H9 (cell line): Measurements from ENCODE around the gene NDRG4. TPM values are rescaled to one million over a fixed set of nuclear protein-coding genes. Genes with fewer than 3 reads are reported as not detected.

Experiments
- DNase-seq: peaks from one replicate; pipeline ENCODE4 v3.0.0-alpha.2; 2017
- H2AFZ ChIP-seq: one replicate; pipeline ENCODE4 v1.6.1; 2013; ENCODE audit warnings: mild to moderate bottlenecking, low read length, control low read depth, moderate library complexity
- H2AK5ac ChIP-seq: 2 replicates; pipeline ENCODE4 v1.6.1; 2013; ENCODE audit warnings: low read length, control low read depth, mixed read lengths; ENCODE audit not compliant: insufficient read length
- H2BK120ac ChIP-seq: one replicate; pipeline ENCODE4 v1.6.1; 2013; ENCODE audit warnings: low read depth, mild to moderate bottlenecking, low read length, control low read depth, inconsistent platforms; ENCODE audit not compliant: poor library complexity, severe bottlenecking
- H2BK12ac ChIP-seq: 2 replicates; pipeline ENCODE4 v1.6.1; 2013; ENCODE audit warnings: low read length, control low read depth, mixed read lengths, low read depth; ENCODE audit not compliant: insufficient read length
- H2BK15ac ChIP-seq: 2 replicates; pipeline ENCODE4 v1.6.1; 2013; ENCODE audit warnings: low read depth, low read length, control low read depth
- H2BK20ac ChIP-seq: one replicate; pipeline ENCODE4 v1.6.1; 2013; ENCODE audit warnings: low read depth, mild to moderate bottlenecking, low read length, control low read depth, inconsistent platforms; ENCODE audit not compliant: poor library complexity, severe bottlenecking
- H2BK5ac ChIP-seq: 2 replicates; pipeline ENCODE4 v1.6.1; 2013; ENCODE audit warnings: low read length, control low read depth, mixed read lengths; ENCODE audit not compliant: insufficient read length
- H3K14ac ChIP-seq: 2 replicates; pipeline ENCODE4 v1.6.1; 2013; ENCODE audit warnings: low read length, control low read depth; ENCODE audit not compliant: insufficient read depth
- H3K18ac ChIP-seq: 2 replicates; pipeline ENCODE4 v1.6.1; 2013; ENCODE audit warnings: low read depth, mild to moderate bottlenecking, mixed read lengths, low read length, control low read depth; ENCODE audit not compliant: insufficient read length
- H3K23ac ChIP-seq: 2 replicates; pipeline ENCODE4 v1.6.1; 2013; ENCODE audit warnings: low read length, control low read depth, mixed read lengths, low read depth; ENCODE audit not compliant: insufficient read length
- H3K23me2 ChIP-seq: 2 replicates; pipeline ENCODE4 v1.6.1; 2013; ENCODE audit warnings: low read depth, mild to moderate bottlenecking, mixed read lengths, low read length, control low read depth; ENCODE audit not compliant: insufficient read length, poor library complexity, severe bottlenecking
- H3K27ac ChIP-seq: 2 replicates; pipeline ENCODE4 v1.5.1; 2013; ENCODE audit warnings: low read length, control low read depth, mixed read lengths, low read depth; ENCODE audit not compliant: insufficient read length
- H3K27me3 ChIP-seq: 2 replicates; pipeline ENCODE4 v1.6.1; 2013; ENCODE audit warnings: low read length, control low read depth, inconsistent platforms; ENCODE audit not compliant: insufficient read depth
- H3K4ac ChIP-seq: 2 replicates; pipeline ENCODE4 v1.6.1; 2013; ENCODE audit warnings: low read depth, mild to moderate bottlenecking, control low read depth, inconsistent platforms, low read length, moderate library complexity
- H3K4me1 ChIP-seq: 2 replicates; pipeline ENCODE4 v1.6.1; 2013; ENCODE audit warnings: low read length, control low read depth, inconsistent platforms; ENCODE audit not compliant: insufficient read depth
- H3K4me2 ChIP-seq: 2 replicates; pipeline ENCODE4 v1.6.1; 2013; ENCODE audit warnings: low read length, control low read depth, mixed read lengths; ENCODE audit not compliant: insufficient read length, insufficient read depth
- H3K56ac ChIP-seq: 2 replicates; pipeline ENCODE4 v1.6.1; 2013; ENCODE audit warnings: low read depth, mild to moderate bottlenecking, mixed read lengths, low read length, control low read depth; ENCODE audit not compliant: insufficient read length
- H3K79me1 ChIP-seq: 2 replicates; pipeline ENCODE4 v1.6.1; 2013; ENCODE audit warnings: low read depth, mild to moderate bottlenecking, moderate library complexity, low read length, control low read depth, inconsistent platforms; ENCODE audit not compliant: insufficient read depth, poor library complexity, severe bottlenecking
- H3K79me2 ChIP-seq: 2 replicates; pipeline ENCODE4 v1.6.1; 2013; ENCODE audit warnings: low read length, control low read depth, inconsistent platforms; ENCODE audit not compliant: insufficient read depth
- H3K9ac ChIP-seq: 2 replicates; pipeline ENCODE4 v1.6.1; 2013; ENCODE audit warnings: low read length, control low read depth, mixed read lengths; ENCODE audit not compliant: insufficient read length; ENCODE audit errors: extremely low read depth
- H3K9me3 ChIP-seq: one replicate; pipeline ENCODE4 v1.6.1; 2013; ENCODE audit warnings: low read depth, low read length, inconsistent platforms; ENCODE audit not compliant: control insufficient read depth
- H3T11ph ChIP-seq: one replicate; pipeline ENCODE4 v1.6.1; 2013; ENCODE audit warnings: mild to moderate bottlenecking, low read length, control low read depth, inconsistent platforms
- H4K20me1 ChIP-seq: one replicate; pipeline ENCODE4 v1.6.1; 2013; ENCODE audit not compliant: control insufficient read depth, insufficient read length, insufficient read depth
- H4K5ac ChIP-seq: 2 replicates; pipeline ENCODE4 v1.6.1; 2013; ENCODE audit warnings: low read depth, mild to moderate bottlenecking, mixed read lengths, low read length, control low read depth; ENCODE audit not compliant: insufficient read length
- H4K8ac ChIP-seq: replicated peaks from 2 replicates; pipeline ENCODE4 v1.6.1; 2013; ENCODE audit warnings: low read length, control low read depth, mixed read lengths, low read depth; ENCODE audit not compliant: insufficient read length
- H4K91ac ChIP-seq: 2 replicates; pipeline ENCODE4 v1.6.1; 2013; ENCODE audit warnings: low read depth, mild to moderate bottlenecking, moderate library complexity, mixed read lengths, low read length, control low read depth; ENCODE audit not compliant: insufficient read length
- H3K27ac Mint-ChIP-seq, 3 experiments: 2 replicates in 2 of 3; 3 replicates in 1 of 3; pipeline ENCODE4 v1.8.0; 2020 to 2021; ENCODE audit warnings: mixed read lengths in 3 of 3, mild to moderate bottlenecking in 1 of 3, moderate library complexity in 1 of 3
- H3K27me3 Mint-ChIP-seq: 2 replicates; pipeline ENCODE4 v1.8.0; 2021; ENCODE audit warnings: low read depth, mild to moderate bottlenecking, moderate library complexity, mixed read lengths
- H3K36me3 Mint-ChIP-seq, 3 experiments: 2 replicates in 2 of 3; 3 replicates in 1 of 3; pipeline ENCODE4 v1.8.0; 2020 to 2021; ENCODE audit warnings: low read depth in 3 of 3, mixed read lengths in 3 of 3; ENCODE audit not compliant: insufficient read depth in 1 of 3
- H3K4me1 Mint-ChIP-seq, 2 experiments: 2 replicates each; pipeline ENCODE4 v1.8.0; 2020; ENCODE audit warnings: mixed read lengths in 2 of 2
- H3K4me3 Mint-ChIP-seq, 2 experiments: 2 replicates in 1 of 2; 3 replicates in 1 of 2; pipeline ENCODE4 v1.8.0; 2020 to 2021; ENCODE audit warnings: mild to moderate bottlenecking in 2 of 2, mixed read lengths in 2 of 2, moderate library complexity in 1 of 2
- H3K9me3 Mint-ChIP-seq, 2 experiments: 2 replicates in 1 of 2; 3 replicates in 1 of 2; pipeline ENCODE4 v1.8.0; 2020; ENCODE audit warnings: mild to moderate bottlenecking in 2 of 2, mixed read lengths in 2 of 2, moderate library complexity in 1 of 2
- WGBS: extraction: QIAGEN DNeasy Blood & Tissue Kit; methylation state at CpG from one replicate; pipeline ENCODE4 v1.1.7; 2013; ENCODE audit warnings: missing lambda C conversion rate, low lambda C conversion rate, mixed read lengths; ENCODE audit not compliant: insufficient read length; ENCODE audit errors: extremely low coverage; 5-methylcytosine and 5-hydroxymethylcytosine counted together
- total RNA-seq: library from RNA; stranded (reverse); gene quantifications from 2 replicates; pipeline ENCODE4 v1.2.1, GENCODE V29; 2021
- TF ChIP-seq, protein P1 (sequence below): fragments of 200-600 bp; sonication (generic); conservative IDR thresholded peaks from 3 replicates; pipeline ENCODE4 v1.8.0; 2021; ENCODE audit warnings: antibody characterized with exemption, mild to moderate bottlenecking

NDRG4 gene
- total RNA-seq, 1 experiment from 2014 or later, result 18.6 TPM

DNA sequence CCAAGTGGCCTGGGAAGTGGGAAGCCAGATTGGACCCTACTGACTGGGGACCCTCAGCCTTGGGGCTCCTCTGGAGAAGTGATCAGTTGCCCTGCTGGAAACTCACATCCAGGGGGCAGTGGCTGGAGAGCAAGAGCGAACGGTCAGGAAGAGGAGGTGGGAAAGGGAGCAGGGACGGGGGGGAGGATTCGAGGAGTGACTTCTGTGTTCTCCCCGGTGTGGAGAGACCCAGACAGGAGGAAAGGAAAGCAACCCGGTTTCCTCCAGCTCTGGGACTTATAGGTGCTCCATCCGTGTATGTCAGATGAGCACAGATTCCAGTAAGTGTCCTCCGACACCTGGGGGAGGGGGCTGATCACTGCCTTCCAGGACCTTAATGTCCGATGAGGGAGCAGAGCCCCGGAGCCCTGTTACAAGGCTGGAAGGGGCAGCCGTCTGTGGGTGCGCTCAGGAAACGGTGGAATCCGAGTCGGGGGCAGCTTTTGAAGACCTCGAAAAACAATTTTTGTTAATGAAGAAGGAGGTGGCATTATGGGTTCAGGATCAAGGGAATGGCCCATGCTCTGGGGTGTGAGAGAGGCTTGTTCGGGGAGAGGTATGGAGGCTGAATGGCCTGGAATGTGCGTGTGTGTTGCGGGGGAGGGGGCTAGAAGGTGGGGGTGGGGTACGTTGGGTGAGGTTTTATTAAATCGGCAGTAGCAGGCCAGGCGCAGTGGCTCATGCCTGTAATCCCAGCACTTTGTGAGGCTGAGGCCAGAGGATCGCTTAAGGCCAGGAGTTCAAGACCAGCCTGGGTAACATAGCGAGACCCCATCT is 34.8 kb upstream of the NDRG4 start:
- peak overlapping the region in 1 of 3 experiments; percentile 85; a peak in 1 of 7 replicates for H3K27ac Mint-ChIP-seq
- H3K4me2 ChIP-seq, result peak overlapping the region; percentile 52

More for the DNA sequence above, 34.8 kb upstream of the NDRG4 start:
- H2BK5ac ChIP-seq, result no peak overlapping the region
- Mint-ChIP-seq H3K27me3 (peaks cover 92% of the 10 kb centered on the region), H3K4me3 (peak overlapping the region; percentile 74 to 93), H3K9me3 (no peaks in the 10 kb centered on the region; a peak in 1 of 5 replicates), H3K4me1 (peaks cover 9 to 27% of the 10 kb centered on the region in 2 experiments), H3K36me3 (peaks cover 0 to 2% (median 0%) of the 10 kb centered on the region in 3 experiments; a peak in 2 of 7 replicates)
- peaks cover 23% of the 10 kb centered on the region; the same call in 1 of the 2 replicates for H3K27me3 ChIP-seq
- no peaks in the 10 kb centered on the region for H4K20me1 ChIP-seq
- H3K23ac ChIP-seq, result no peak overlapping the region
- no peak overlapping the region for H3K9ac ChIP-seq
- no peak overlapping the region for H4K5ac ChIP-seq
- H3K23me2 ChIP-seq, result peaks cover 23% of the 10 kb centered on the region
- H3K56ac ChIP-seq, result no peak overlapping the region
- H3K79me2 ChIP-seq, result no peaks in the 10 kb centered on the region
- H2BK12ac ChIP-seq, result no peak overlapping the region
- H3K9me3 ChIP-seq, result no peaks in the 10 kb centered on the region
- H3K79me1 ChIP-seq, result no peaks in the 10 kb centered on the region
- H2BK20ac ChIP-seq, result no peak overlapping the region
- TF ChIP-seq, protein P1, sequence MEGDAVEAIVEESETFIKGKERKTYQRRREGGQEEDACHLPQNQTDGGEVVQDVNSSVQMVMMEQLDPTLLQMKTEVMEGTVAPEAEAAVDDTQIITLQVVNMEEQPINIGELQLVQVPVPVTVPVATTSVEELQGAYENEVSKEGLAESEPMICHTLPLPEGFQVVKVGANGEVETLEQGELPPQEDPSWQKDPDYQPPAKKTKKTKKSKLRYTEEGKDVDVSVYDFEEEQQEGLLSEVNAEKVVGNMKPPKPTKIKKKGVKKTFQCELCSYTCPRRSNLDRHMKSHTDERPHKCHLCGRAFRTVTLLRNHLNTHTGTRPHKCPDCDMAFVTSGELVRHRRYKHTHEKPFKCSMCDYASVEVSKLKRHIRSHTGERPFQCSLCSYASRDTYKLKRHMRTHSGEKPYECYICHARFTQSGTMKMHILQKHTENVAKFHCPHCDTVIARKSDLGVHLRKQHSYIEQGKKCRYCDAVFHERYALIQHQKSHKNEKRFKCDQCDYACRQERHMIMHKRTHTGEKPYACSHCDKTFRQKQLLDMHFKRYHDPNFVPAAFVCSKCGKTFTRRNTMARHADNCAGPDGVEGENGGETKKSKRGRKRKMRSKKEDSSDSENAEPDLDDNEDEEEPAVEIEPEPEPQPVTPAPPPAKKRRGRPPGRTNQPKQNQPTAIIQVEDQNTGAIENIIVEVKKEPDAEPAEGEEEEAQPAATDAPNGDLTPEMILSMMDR, result peak; percentile 54
- H2BK120ac ChIP-seq, result no peak overlapping the region
- no peak overlapping the region for H3T11ph ChIP-seq
- no CpG with 5 or more reads among the region's 24 CpGs for WGBS
- H3K4ac ChIP-seq, result no peak overlapping the region
- H2AFZ ChIP-seq, result no peak overlapping the region
- H3K14ac ChIP-seq, result 0 out of 2 replicates have a peak overlapping the region, but pooled peaks have one; percentile 9
- no peak overlapping the region for H2BK15ac ChIP-seq
- H3K4me1 ChIP-seq, result no peaks in the 10 kb centered on the region
- no peak overlapping the region for H4K91ac ChIP-seq
- H3K27ac ChIP-seq, result no peak overlapping the region
- no peak overlapping the region for H4K8ac ChIP-seq
- no peak overlapping the region for H2AK5ac ChIP-seq
- no peak overlapping the region for H3K18ac ChIP-seq
- peak; percentile 75 for DNase-seq
